Endothelial cell of umbilical vein (primary cell): ENCODE measurements around the gene SHOX. TPM values are rescaled to one million over a fixed set of nuclear protein-coding genes. Genes with fewer than 3 reads are reported as not detected.

ENCODE experiments used
- BruUV-seq: library from RNA; stranded (reverse); fragments of 400-500 nt; replicated peaks from 2 replicates; lab custom pipeline; 2021; lab: Mats Ljungman, UMichigan
- CTCF ChIA-PET: fragments of 300-600, 350-600 bp; sonication (Branson Sonifier 250); formaldehyde crosslinking; loops from one replicate; lab custom pipeline; 2021; ENCODE audit warnings: antibody characterized with exemption, inconsistent platforms; lab: Charles Lee
- POLR2A ChIA-PET: fragments of 300-600, 350-600 bp; sonication (Branson Sonifier 250); formaldehyde crosslinking; loops from one replicate; lab custom pipeline; 2021; ENCODE audit warnings: antibody characterized with exemption, inconsistent platforms; lab: Charles Lee
- DNase-seq: peaks from one replicate; pipeline ENCODE4 v3.0.0-alpha.2; 2011; ENCODE audit warnings: low read depth, low spot score
- FAIRE-seq: peaks from 2 replicates; lab custom pipeline; 2011; peaks lifted over from hg19 to GRCh38; lab: Jason Lieb, UNC
- H2AFZ ChIP-seq: 2 replicates; pipeline ENCODE4 v1.6.0; 2012; ENCODE audit warnings: low read depth, low read length, control low read depth, inconsistent platforms
- H3K27ac ChIP-seq: 2 replicates; pipeline ENCODE4 v1.5.1; 2011; ENCODE audit warnings: low read depth, mild to moderate bottlenecking, control low read depth, low read length, moderate library complexity; ENCODE audit not compliant: insufficient read depth
- H3K27me3 ChIP-seq, 2 experiments: 2 replicates each; pipeline versions ENCODE4 v1.6.0 to v1.6.1; 2011; ENCODE audit warnings: low read length in 2 of 2, mixed read lengths in 1 of 2; ENCODE audit not compliant: control insufficient read depth in 2 of 2, insufficient read depth in 2 of 2
- H3K36me3 ChIP-seq, 2 experiments: 2 replicates in 1 of 2; 3 replicates in 1 of 2; pipeline ENCODE4 v1.5.1; 2011; ENCODE audit warnings: low read length in 2 of 2, mild to moderate bottlenecking in 1 of 2, moderate library complexity in 1 of 2; ENCODE audit not compliant: control insufficient read depth in 2 of 2, insufficient read depth in 2 of 2; ENCODE audit errors: extremely low read depth in 1 of 2
- H3K4me1 ChIP-seq: 3 replicates; pipeline ENCODE4 v1.5.1; 2011; ENCODE audit warnings: mild to moderate bottlenecking, low read length; ENCODE audit not compliant: control insufficient read depth, insufficient read depth; ENCODE audit errors: extremely low read depth
- H3K4me2 ChIP-seq: 2 replicates; pipeline ENCODE4 v1.6.1; 2011; ENCODE audit warnings: low read length, control low read depth, mixed read lengths; ENCODE audit not compliant: insufficient read depth
- H3K4me3 ChIP-seq, 3 experiments: fragments of 200-600 bp in 1 of 3; sonication (generic), shearing (Covaris generic) in 1 of 3; replicated peaks in 1 of 3; 2 replicates each; pipeline ENCODE4 v1.5.1; 2011 to 2016; ENCODE audit warnings: control low read depth in 3 of 3, low read length in 3 of 3, mild to moderate bottlenecking in 2 of 3, inconsistent platforms in 1 of 3, low read depth in 1 of 3, moderate library complexity in 1 of 3; ENCODE audit not compliant: insufficient read depth in 1 of 3
- H3K79me2 ChIP-seq: 2 replicates; pipeline ENCODE4 v1.6.0; 2012; ENCODE audit warnings: low read length, inconsistent platforms; ENCODE audit not compliant: control insufficient read depth, insufficient read depth
- H3K9ac ChIP-seq: replicated peaks from 2 replicates; pipeline ENCODE3; 2011; ENCODE audit warnings: low read length, control low read depth; ENCODE audit not compliant: insufficient read depth; ENCODE audit errors: extremely low read depth
- H3K9me1 ChIP-seq: replicated peaks from 3 replicates; pipeline ENCODE4 v1.6.0; 2011; ENCODE audit warnings: mild to moderate bottlenecking, low read length; ENCODE audit not compliant: control insufficient read depth, insufficient read depth; ENCODE audit errors: extremely low read depth
- H3K9me3 ChIP-seq: replicated peaks from 2 replicates; pipeline ENCODE4 v1.5.1; 2012; ENCODE audit warnings: low read length, inconsistent platforms; ENCODE audit not compliant: control insufficient read depth, insufficient read depth
- H4K20me1 ChIP-seq: replicated peaks from 2 replicates; pipeline ENCODE3; 2011; ENCODE audit warnings: mild to moderate bottlenecking, low read length; ENCODE audit not compliant: control insufficient read depth, insufficient read depth; ENCODE audit errors: extremely low read depth
- EZH2 ChIP-seq: IDR thresholded peaks from 2 replicates; pipeline ENCODE4 v1.6.1; 2012; ENCODE audit warnings: borderline replicate concordance, low read depth, mild to moderate bottlenecking, moderate library complexity, low read length, inconsistent platforms; ENCODE audit not compliant: severe bottlenecking
- FOS ChIP-seq: IDR thresholded peaks from 2 replicates; pipeline ENCODE4 v1.6.1; 2011; ENCODE audit warnings: mild to moderate bottlenecking, low read length, moderate library complexity, borderline replicate concordance; ENCODE audit not compliant: insufficient read depth
- GATA2 ChIP-seq: IDR thresholded peaks from 2 replicates; pipeline ENCODE4 v1.7.0; 2011; ENCODE audit warnings: low read depth, mild to moderate bottlenecking, moderate library complexity, mixed read lengths, low read length; ENCODE audit not compliant: insufficient read length, insufficient read depth
- JUN ChIP-seq: IDR thresholded peaks from 2 replicates; pipeline ENCODE4 v1.6.1; 2011; ENCODE audit warnings: borderline replicate concordance, low read depth; ENCODE audit not compliant: insufficient read length, insufficient read depth
- MYC ChIP-seq: IDR thresholded peaks from one replicate; pipeline ENCODE4 v1.6.1; 2011; ENCODE audit warnings: mild to moderate bottlenecking, low read depth, low read length
- POLR2A ChIP-seq: IDR thresholded peaks from 2 replicates; pipeline ENCODE4 v1.6.1; 2012; ENCODE audit warnings: low read depth, mild to moderate bottlenecking, control low read depth, low read length
- POLR2AphosphoS5 ChIP-seq: IDR thresholded peaks from 2 replicates; pipeline ENCODE4 v1.6.1; 2012; ENCODE audit warnings: low read depth, mild to moderate bottlenecking, control low read depth, low read length, moderate library complexity; ENCODE audit not compliant: insufficient read depth
- dilution Hi-C: fragments of 300-500 bp; cut with MboI; formaldehyde crosslinking; loops from one replicate; pipeline ENCODE4 v1.15.0; 2019; ENCODE audit warnings: low sequenced_read_pairs; ENCODE audit not compliant: extremely low pct_ligation_motif_present
- intact Hi-C: fragments of 100-400 bp; cut with micrococcal nuclease; formaldehyde crosslinking; loops from one replicate; pipeline ENCODE4 v1.10.0; 2022
- polyA plus RNA-seq, 4 experiments: library from polyadenylated mRNA; depleted of rRNA in 3 of 4; stranded (reverse) in 3 of 4; unstranded in 1 of 4; fragments of >200 nt; gene quantifications; 2 replicates each; pipeline versions ENCODE4 v1.2.1 to v1.2.3, GENCODE V29; 2011 to 2012; ENCODE audit warnings: missing spikeins in 1 of 4
- total RNA-seq: library from RNA; stranded (reverse); gene quantifications from 2 replicates; pipeline ENCODE4 v1.2.3, GENCODE V29; 2021
- TF ChIP-seq, protein P1 (sequence below): IDR thresholded peaks from 2 replicates; pipeline ENCODE4 v1.6.1; 2011; ENCODE audit not compliant: insufficient read depth, insufficient read length
- TF ChIP-seq, protein P2 (sequence below), 2 donors: IDR thresholded peaks; 1 replicate in 1 of 2; 2 replicates in 1 of 2; pipeline ENCODE4 v1.5.1; 2011; ENCODE audit warnings: low read length in 2 of 2, mild to moderate bottlenecking in 2 of 2, moderate library complexity in 2 of 2, control low read depth in 1 of 2, inconsistent platforms in 1 of 2, low read depth in 1 of 2; ENCODE audit not compliant: insufficient read depth in 1 of 2; ENCODE audit errors: extremely low read depth in 1 of 2

Gene SHOX
- total and polyA plus RNA-seq, 2 donors (not counting 3 experiments of a cell fraction or from before 2014, with no cell fraction given) = not detected

DNA sequence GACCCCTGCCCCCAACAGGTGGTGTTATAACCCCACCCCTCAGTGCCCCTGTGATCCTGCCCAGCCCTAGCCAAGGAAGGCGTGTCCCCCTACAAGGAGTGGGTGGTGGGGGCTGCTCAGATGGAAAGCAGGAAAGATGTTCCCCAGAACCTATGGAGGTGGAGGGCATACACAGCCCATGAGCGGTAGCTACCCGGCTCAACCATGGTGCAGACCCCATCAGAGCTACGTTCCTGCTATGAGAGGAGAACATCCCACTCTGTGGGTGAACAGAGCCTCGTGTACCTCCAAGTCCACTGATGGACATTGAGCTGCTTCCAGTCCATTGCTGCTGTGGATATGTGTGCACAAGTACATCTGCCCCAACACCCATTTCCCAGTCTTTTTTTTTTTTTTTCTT is 71.1 kb downstream of the SHOX start:
- dilution Hi-C loops (no loop called here), intact Hi-C loops (no loop called here)
- Histone ChIP-seq H3K9me1 (no peaks in the 10 kb centered on the region), H3K4me1 (no peaks in the 10 kb centered on the region), H3K4me3 (no peak overlapping the region), H3K79me2 (no peaks in the 10 kb centered on the region), H3K9ac (no peak overlapping the region), H3K36me3 (no peaks in the 10 kb centered on the region), H2AFZ (no peak overlapping the region), H4K20me1 (no peaks in the 10 kb centered on the region), H3K4me2 (no peak overlapping the region), H3K27me3 (no peaks in the 10 kb centered on the region), H3K27ac (no peak overlapping the region), H3K9me3 (peaks cover 3% of the 10 kb centered on the region)
- no peak for FAIRE-seq
- ChIA-PET POLR2A (no interaction called here), CTCF (no interaction called here)
- DNase-seq = no peak
- BruUV-seq = no TSS peak
- TF ChIP-seq JUN (no peak), MYC (no peak), POLR2A (no peak), GATA2 (no peak), FOS (no peak), EZH2 (no peak), POLR2AphosphoS5 (no peak)
- TF ChIP-seq, protein P1, sequence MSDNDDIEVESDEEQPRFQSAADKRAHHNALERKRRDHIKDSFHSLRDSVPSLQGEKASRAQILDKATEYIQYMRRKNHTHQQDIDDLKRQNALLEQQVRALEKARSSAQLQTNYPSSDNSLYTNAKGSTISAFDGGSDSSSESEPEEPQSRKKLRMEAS = no peak
- TF ChIP-seq, protein P2, sequence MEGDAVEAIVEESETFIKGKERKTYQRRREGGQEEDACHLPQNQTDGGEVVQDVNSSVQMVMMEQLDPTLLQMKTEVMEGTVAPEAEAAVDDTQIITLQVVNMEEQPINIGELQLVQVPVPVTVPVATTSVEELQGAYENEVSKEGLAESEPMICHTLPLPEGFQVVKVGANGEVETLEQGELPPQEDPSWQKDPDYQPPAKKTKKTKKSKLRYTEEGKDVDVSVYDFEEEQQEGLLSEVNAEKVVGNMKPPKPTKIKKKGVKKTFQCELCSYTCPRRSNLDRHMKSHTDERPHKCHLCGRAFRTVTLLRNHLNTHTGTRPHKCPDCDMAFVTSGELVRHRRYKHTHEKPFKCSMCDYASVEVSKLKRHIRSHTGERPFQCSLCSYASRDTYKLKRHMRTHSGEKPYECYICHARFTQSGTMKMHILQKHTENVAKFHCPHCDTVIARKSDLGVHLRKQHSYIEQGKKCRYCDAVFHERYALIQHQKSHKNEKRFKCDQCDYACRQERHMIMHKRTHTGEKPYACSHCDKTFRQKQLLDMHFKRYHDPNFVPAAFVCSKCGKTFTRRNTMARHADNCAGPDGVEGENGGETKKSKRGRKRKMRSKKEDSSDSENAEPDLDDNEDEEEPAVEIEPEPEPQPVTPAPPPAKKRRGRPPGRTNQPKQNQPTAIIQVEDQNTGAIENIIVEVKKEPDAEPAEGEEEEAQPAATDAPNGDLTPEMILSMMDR (IDR thresholded peaks at IDR 0.05; ENCODE audit: extremely low read depth in 1 of 2, insufficient read depth in 1 of 2, low read depth in 1 of 2, low read length in 2 of 2) = no peak
